HEK293 (cell line): Measurements from ENCODE around the gene ZSCAN5B.

ENCODE experiments used
- CTCF ChIA-PET: fragments of 350-600 bp; formaldehyde crosslinking; extraction: SDS; loops from one replicate; lab custom pipeline; 2021; ENCODE audit warnings: antibody characterized with exemption; lab: Yijun Ruan, JAX
- POLR2A ChIA-PET: fragments of 300-600 bp; formaldehyde crosslinking; extraction: SDS; loops from one replicate; lab custom pipeline; 2020; ENCODE audit warnings: antibody characterized with exemption, inconsistent platforms; lab: Yijun Ruan, JAX
- H3K27ac ChIP-seq: fragments of 200-500 bp; sonication (Bioruptor generic); 2 replicates; pipeline ENCODE4 v1.5.1; 2014; ENCODE audit warnings: low read depth, low read length, control low read depth, inconsistent platforms; ENCODE audit errors: extremely low read depth
- H3K36me3 ChIP-seq, 2 experiments: fragments of 200-500 bp in 1 of 2; sonication (Bioruptor generic) in 1 of 2; 1 replicate in 1 of 2; 2 replicates in 1 of 2; pipeline ENCODE4 v1.5.1; 2014 to 2017; ENCODE audit warnings: inconsistent platforms in 2 of 2, low read length in 2 of 2; ENCODE audit not compliant: control insufficient read depth in 2 of 2, insufficient read depth in 1 of 2
- H3K4me1 ChIP-seq: fragments of 200-500 bp; sonication (Bioruptor generic); 2 replicates; pipeline ENCODE4 v1.5.1; 2014; ENCODE audit warnings: mild to moderate bottlenecking, low read length, inconsistent platforms; ENCODE audit not compliant: control insufficient read depth, insufficient read depth
- H3K4me3 ChIP-seq: 2 replicates; pipeline ENCODE4 v1.5.1; 2011; ENCODE audit warnings: low read depth, mild to moderate bottlenecking, control low read depth, low read length, moderate library complexity
- H3K9me3 ChIP-seq: fragments of 200-500 bp; sonication (Bioruptor generic); 2 replicates; pipeline ENCODE4 v1.5.1; 2014; ENCODE audit warnings: low read depth, low read length, inconsistent platforms; ENCODE audit not compliant: control insufficient read depth, insufficient read depth
- MZF1 ChIP-seq: fragments of 450-650 bp; formaldehyde crosslinking; IDR thresholded peaks from 2 replicates; pipeline ENCODE4 v1.5.1; 2017; ENCODE audit warnings: missing biosample characterization, missing genetic modification characterization, borderline replicate concordance
- OSR2 ChIP-seq: fragments of 450-650 bp; formaldehyde crosslinking; IDR thresholded peaks from 2 replicates; pipeline ENCODE4 v1.5.1; 2016; ENCODE audit warnings: missing biosample characterization, missing genetic modification characterization
- TCF7L2 ChIP-seq: IDR thresholded peaks from 2 replicates; pipeline ENCODE4 v1.6.1; 2011; ENCODE audit warnings: low read depth, mild to moderate bottlenecking, inconsistent platforms, low read length, moderate library complexity, borderline replicate concordance
- ZNF202 ChIP-seq: fragments of 450-650 bp; formaldehyde crosslinking; IDR thresholded peaks from 2 replicates; pipeline ENCODE4 v1.5.1; 2016; ENCODE audit warnings: missing biosample characterization, missing genetic modification characterization, borderline replicate concordance
- ZNF266 ChIP-seq: fragments of 450-650 bp; formaldehyde crosslinking; IDR thresholded peaks from 2 replicates; pipeline ENCODE4 v1.5.1; 2016; ENCODE audit warnings: missing biosample characterization, missing genetic modification characterization, low read depth
- ZNF311 ChIP-seq: fragments of 450-650 bp; formaldehyde crosslinking; IDR thresholded peaks from 2 replicates; pipeline ENCODE4 v1.5.1; 2017; ENCODE audit warnings: missing biosample characterization, missing genetic modification characterization, borderline replicate concordance
- ZNF354C ChIP-seq: fragments of 450-650 bp; formaldehyde crosslinking; IDR thresholded peaks from 2 replicates; pipeline ENCODE4 v1.5.1; 2016; ENCODE audit warnings: missing biosample characterization, missing genetic modification characterization, low read depth, borderline replicate concordance
- ZNF423 ChIP-seq: fragments of 450-650 bp; formaldehyde crosslinking; IDR thresholded peaks from 2 replicates; pipeline ENCODE4 v1.5.1; 2016; ENCODE audit warnings: missing biosample characterization, missing genetic modification characterization
- ZNF621 ChIP-seq: fragments of 450-650 bp; formaldehyde crosslinking; IDR thresholded peaks from 2 replicates; pipeline ENCODE4 v1.5.1; 2017; ENCODE audit warnings: missing biosample characterization, missing genetic modification characterization
- TF ChIP-seq, protein P1 (sequence below): sonication (generic); formaldehyde crosslinking; IDR thresholded peaks from 2 replicates; pipeline ENCODE4 v1.8.1; 2022; ENCODE audit warnings: mild to moderate bottlenecking, moderate library complexity, missing genetic modification reagents
- TF ChIP-seq, protein P2 (sequence below): fragments of 450-650 bp; formaldehyde crosslinking; IDR thresholded peaks from 2 replicates; pipeline ENCODE4 v1.5.1; 2017; ENCODE audit warnings: missing biosample characterization, missing genetic modification characterization
- TF ChIP-seq, protein P3 (sequence below): fragments of 450-650 bp; formaldehyde crosslinking; IDR thresholded peaks from 2 replicates; pipeline ENCODE4 v1.5.0; 2017; ENCODE audit warnings: missing biosample characterization, missing genetic modification characterization, borderline replicate concordance
- TF ChIP-seq, protein P4 (sequence below): fragments of 450-650 bp; formaldehyde crosslinking; IDR thresholded peaks from 2 replicates; pipeline ENCODE4 v1.5.1; 2016; ENCODE audit warnings: missing biosample characterization, missing genetic modification characterization

ZSCAN5B gene

DNA sequence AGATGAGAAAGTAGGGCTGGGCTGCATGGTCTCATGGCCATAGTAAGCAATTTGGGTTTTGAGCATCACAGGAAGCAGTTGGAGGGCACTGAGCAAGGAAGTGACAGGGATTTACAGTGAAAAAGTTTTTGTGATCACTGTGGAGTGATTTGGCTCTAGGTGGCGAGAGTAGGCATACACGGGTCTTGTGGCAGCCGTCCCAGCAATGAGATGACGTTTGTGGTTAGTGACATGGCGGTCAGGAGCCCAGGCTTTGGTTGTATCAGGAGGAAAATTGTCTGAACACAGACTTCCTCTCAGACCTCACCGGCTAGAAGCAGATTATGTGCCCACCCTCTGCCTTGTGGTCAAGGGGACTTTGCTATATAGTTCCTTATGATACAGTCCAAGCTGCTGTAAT is 53.2 kb downstream of the ZSCAN5B start (continued):
- TF ChIP-seq, protein P1, sequence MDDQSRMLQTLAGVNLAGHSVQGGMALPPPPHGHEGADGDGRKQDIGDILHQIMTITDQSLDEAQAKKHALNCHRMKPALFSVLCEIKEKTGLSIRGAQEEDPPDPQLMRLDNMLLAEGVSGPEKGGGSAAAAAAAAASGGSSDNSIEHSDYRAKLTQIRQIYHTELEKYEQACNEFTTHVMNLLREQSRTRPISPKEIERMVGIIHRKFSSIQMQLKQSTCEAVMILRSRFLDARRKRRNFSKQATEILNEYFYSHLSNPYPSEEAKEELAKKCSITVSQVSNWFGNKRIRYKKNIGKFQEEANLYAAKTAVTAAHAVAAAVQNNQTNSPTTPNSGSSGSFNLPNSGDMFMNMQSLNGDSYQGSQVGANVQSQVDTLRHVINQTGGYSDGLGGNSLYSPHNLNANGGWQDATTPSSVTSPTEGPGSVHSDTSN (CRISPR knock-in tag): no peak
- TF ChIP-seq ZNF266 (tag by site-specific recombination): no peak
- TF ChIP-seq, protein P2, sequence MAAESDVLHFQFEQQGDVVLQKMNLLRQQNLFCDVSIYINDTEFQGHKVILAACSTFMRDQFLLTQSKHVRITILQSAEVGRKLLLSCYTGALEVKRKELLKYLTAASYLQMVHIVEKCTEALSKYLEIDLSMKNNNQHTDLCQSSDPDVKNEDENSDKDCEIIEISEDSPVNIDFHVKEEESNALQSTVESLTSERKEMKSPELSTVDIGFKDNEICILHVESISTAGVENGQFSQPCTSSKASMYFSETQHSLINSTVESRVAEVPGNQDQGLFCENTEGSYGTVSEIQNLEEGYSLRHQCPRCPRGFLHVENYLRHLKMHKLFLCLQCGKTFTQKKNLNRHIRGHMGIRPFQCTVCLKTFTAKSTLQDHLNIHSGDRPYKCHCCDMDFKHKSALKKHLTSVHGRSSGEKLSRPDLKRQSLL (tag by site-specific recombination): no peak
- TF ChIP-seq TCF7L2: no peak
- TF ChIP-seq, protein P3, sequence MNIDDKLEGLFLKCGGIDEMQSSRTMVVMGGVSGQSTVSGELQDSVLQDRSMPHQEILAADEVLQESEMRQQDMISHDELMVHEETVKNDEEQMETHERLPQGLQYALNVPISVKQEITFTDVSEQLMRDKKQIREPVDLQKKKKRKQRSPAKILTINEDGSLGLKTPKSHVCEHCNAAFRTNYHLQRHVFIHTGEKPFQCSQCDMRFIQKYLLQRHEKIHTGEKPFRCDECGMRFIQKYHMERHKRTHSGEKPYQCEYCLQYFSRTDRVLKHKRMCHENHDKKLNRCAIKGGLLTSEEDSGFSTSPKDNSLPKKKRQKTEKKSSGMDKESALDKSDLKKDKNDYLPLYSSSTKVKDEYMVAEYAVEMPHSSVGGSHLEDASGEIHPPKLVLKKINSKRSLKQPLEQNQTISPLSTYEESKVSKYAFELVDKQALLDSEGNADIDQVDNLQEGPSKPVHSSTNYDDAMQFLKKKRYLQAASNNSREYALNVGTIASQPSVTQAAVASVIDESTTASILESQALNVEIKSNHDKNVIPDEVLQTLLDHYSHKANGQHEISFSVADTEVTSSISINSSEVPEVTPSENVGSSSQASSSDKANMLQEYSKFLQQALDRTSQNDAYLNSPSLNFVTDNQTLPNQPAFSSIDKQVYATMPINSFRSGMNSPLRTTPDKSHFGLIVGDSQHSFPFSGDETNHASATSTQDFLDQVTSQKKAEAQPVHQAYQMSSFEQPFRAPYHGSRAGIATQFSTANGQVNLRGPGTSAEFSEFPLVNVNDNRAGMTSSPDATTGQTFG (tag by site-specific recombination): no peak
- no peak for TF ChIP-seq ZNF354C (tag by site-specific recombination)
- TF ChIP-seq MZF1 (tag by site-specific recombination): no peak
- TF ChIP-seq ZNF311: no peak
- TF ChIP-seq OSR2: no peak
- no peak for TF ChIP-seq ZNF423

DNA sequence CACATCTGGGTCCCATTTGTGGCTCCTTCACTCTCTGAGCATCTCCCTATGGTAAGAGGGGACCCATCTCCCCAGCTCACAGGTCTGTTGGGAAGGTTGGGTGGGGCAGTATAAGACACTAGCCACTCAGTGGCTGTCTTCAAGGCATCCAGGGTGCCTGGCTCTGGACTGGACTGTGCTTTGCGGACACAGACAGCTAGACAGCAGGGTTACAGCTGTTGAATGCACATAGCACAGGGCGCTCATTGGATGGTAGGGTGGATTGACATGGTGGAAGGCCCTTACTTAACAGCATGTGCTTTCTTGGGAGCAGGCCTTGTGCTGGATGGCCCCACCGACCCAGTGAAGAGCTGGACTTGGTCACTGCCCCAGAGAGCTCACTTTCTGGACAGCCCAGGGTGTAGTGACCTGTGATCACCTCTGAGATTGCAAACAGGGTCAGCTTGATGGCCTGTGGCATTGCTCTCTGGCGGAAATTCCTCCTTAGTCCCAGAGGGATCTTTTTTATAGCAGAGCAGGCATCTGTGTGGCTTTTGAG is 54.6 kb downstream of the ZSCAN5B start:
- no peaks in the 10 kb centered on the region for H3K9me3 ChIP-seq
- CTCF ChIA-PET: interaction anchor here (2.4 kb wide), 1 partner anchor 67 kb away, joined by 6 read pairs; no protein-coding TSS in a partner anchor
- no peak overlapping the region for H3K27ac ChIP-seq
- peaks cover 12% of the 10 kb centered on the region for H3K4me1 ChIP-seq
- no peak overlapping the region for H3K4me3 ChIP-seq
- POLR2A ChIA-PET: interaction anchor here (1.5 kb wide), 1 partner anchor 22 kb away, joined by 4 read pairs; the partner anchor contains the start of gene ZNF787
- TF ChIP-seq ZNF621 (tag by site-specific recombination): no peak
- no peak for TF ChIP-seq OSR2
- TF ChIP-seq, protein P4, sequence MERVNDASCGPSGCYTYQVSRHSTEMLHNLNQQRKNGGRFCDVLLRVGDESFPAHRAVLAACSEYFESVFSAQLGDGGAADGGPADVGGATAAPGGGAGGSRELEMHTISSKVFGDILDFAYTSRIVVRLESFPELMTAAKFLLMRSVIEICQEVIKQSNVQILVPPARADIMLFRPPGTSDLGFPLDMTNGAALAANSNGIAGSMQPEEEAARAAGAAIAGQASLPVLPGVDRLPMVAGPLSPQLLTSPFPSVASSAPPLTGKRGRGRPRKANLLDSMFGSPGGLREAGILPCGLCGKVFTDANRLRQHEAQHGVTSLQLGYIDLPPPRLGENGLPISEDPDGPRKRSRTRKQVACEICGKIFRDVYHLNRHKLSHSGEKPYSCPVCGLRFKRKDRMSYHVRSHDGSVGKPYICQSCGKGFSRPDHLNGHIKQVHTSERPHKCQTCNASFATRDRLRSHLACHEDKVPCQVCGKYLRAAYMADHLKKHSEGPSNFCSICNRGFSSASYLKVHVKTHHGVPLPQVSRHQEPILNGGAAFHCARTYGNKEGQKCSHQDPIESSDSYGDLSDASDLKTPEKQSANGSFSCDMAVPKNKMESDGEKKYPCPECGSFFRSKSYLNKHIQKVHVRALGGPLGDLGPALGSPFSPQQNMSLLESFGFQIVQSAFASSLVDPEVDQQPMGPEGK: no peak
- TF ChIP-seq, protein P1 (CRISPR knock-in tag): 0 out of 2 replicates have a peak, but pooled peaks have one; percentile 40
- TF ChIP-seq ZNF202 (tag by site-specific recombination): no peak
- H3K36me3 ChIP-seq: peaks cover 4 to 30% of the 10 kb centered on the region in 2 experiments; a peak in 2 of 3 replicates
